Measurements from ENCODE around the gene RNF112.

The RNF112 gene

DNA sequence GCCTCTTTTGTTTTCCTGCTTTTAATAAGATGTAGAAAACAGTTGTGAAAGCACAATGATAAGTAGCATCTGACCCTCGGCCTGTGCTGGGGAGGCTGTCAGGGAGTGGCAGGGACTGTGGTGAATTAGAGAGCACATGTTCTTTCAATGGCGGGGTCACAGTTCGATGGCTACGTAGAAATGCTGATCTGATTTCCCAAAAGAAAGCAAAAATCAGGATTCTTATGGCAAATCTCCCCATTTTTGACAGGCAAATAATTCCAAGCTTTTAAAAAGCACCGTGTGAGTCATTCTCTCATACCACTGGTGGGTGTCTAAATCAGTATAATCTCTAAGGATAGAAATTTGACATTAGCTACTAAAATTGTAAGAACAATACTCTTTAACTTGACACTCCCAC lies 36.9 kb upstream of the RNF112 start:
- no peak for DNase-seq (ENCODE audit: low read depth)

- no peak for DNase-seq (ENCODE audit: low read depth)
Observed at GRCh38 chr17:19375732-19376131, 35.3 kb upstream of the RNF112 start.

DNA sequence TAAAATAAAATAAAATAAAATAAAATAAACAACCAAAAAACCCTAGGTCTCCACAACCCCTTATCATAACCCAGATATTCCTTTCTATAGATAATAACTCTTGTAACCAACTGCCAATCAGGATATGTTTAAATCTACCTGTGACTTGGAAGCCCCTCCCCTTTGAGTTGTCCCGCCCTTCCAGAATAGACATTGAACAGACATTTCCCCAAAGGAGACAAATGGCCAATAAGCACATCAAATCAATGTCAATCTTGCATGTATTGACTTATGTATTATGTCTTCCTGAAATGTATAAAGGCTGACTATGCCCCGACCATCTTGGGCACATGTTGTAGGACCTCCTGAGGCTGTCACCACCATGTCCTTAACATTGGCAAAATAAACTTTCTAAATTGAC lies 34.2 kb upstream of the RNF112 start:
- no peak for DNase-seq (ENCODE audit: low read depth)

- peak; percentile 88 for DNase-seq (ENCODE audit: low read depth)
Observed at GRCh38 chr17:19377602-19378415, 33.2 kb upstream of the RNF112 start.

- no peak for DNase-seq (ENCODE audit: low read depth)
Observed at GRCh38 chr17:19378416-19379360, 32.3 kb upstream of the RNF112 start, which contains the start of gene MAPK7. MAPK7 (plus strand) TSS chr17:19378498; CDS start chr17:19378901, 403 bp downstream.

DNA sequence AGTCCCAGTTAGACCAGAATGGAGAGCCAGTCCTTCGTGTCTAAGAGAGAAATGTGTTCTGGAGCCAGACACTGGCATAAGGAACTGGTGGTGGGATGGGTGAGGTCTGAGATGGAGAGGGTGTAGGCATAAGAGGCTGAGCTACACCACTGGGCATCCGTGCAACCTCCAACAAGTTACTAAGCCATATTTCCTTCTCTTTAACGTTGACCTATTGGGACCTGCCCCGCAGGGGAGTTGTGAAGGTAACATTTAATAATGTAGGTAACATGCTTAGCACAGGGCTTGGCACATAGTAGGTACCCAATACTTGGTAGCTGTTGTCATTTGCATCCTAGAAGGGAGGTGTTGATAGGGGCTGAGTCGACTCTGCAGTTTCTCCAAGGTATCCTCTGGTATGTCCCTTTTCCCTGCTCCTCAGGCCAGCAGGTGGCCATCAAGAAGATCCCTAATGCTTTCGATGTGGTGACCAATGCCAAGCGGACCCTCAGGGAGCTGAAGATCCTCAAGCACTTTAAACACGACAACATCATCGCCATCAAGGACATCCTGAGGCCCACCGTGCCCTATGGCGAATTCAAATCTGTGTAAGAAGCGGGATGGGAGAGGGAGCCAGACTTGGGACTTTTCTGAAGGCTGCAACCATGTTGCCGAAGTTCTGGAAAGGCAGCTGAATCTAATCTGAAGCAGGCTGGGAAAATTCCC lies 31.5 kb upstream of the RNF112 start:
- DNase-seq (ENCODE audit: low read depth), result no peak

- no peak for DNase-seq (ENCODE audit: low read depth)
Observed at GRCh38 chr17:19380481-19381301, 30.3 kb upstream of the RNF112 start.

- DNase-seq (ENCODE audit: low read depth), result no peak
Observed at GRCh38 chr17:19381361-19381740, 29.7 kb upstream of the RNF112 start.

DNA sequence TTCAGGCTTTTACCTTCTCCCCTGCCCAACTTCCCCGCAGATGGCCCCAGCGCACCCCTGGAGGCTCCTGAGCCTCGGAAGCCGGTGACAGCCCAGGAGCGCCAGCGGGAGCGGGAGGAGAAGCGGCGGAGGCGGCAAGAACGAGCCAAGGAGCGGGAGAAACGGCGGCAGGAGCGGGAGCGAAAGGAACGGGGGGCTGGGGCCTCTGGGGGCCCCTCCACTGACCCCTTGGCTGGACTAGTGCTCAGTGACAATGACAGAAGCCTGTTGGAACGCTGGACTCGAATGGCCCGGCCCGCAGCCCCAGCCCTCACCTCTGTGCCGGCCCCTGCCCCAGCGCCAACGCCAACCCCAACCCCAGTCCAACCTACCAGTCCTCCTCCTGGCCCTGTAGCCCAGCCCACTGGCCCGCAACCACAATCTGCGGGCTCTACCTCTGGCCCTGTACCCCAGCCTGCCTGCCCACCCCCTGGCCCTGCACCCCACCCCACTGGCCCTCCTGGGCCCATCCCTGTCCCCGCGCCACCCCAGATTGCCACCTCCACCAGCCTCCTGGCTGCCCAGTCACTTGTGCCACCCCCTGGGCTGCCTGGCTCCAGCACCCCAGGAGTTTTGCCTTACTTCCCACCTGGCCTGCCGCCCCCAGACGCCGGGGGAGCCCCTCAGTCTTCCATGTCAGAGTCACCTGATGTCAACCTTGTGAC lies 29.1 kb upstream of the RNF112 start:
- no peak for DNase-seq (ENCODE audit: low read depth)

DNA sequence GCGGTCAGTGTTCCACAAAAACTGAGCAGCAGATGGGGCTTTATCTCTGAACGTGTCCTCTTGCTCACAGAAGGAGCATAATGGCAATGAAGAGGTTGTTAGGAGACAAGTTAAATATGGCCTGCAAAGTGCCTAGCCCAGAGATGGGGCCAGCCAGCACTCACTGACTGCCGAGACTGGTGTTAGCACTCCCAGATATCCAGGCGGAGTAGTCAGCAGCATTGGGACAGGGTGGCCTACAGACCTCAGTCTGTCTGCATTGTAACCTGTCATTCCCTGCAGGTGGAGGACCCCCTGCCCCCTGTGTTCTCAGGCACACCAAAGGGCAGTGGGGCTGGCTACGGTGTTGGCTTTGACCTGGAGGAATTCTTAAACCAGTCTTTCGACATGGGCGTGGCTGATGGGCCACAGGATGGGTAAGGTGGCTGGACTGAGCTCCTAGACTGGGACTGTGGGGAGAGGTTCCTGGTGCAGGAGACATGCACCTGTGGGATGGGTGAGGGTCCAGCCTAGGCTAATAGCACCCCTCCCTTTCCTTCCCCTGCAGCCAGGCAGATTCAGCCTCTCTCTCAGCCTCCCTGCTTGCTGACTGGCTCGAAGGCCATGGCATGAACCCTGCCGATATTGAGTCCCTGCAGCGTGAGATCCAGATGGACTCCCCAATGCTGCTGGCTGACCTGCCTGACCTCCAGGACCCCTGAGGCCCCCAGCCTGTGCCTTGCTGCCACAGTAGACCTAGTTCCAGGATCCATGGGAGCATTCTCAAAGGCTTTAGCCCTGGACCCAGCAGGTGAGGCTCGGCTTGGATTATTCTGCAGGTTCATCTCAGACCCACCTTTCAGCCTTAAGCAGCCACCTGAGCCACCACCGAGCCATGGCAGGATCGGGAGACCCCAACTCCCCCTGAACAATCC lies 28.2 kb upstream of the RNF112 start:
- no peak for DNase-seq (ENCODE audit: low read depth)

GRCh38 chr17:19383681-19384470 lies 27.2 kb upstream of the RNF112 start:
- no peak for DNase-seq (ENCODE audit: low read depth)

GRCh38 chr17:19384723-19385391 lies 26.2 kb upstream of the RNF112 start:
- no peak for DNase-seq (ENCODE audit: low read depth)

- no peak for DNase-seq (ENCODE audit: low read depth)
Observed at GRCh38 chr17:19385521-19385983, 25.5 kb upstream of the RNF112 start.

DNA sequence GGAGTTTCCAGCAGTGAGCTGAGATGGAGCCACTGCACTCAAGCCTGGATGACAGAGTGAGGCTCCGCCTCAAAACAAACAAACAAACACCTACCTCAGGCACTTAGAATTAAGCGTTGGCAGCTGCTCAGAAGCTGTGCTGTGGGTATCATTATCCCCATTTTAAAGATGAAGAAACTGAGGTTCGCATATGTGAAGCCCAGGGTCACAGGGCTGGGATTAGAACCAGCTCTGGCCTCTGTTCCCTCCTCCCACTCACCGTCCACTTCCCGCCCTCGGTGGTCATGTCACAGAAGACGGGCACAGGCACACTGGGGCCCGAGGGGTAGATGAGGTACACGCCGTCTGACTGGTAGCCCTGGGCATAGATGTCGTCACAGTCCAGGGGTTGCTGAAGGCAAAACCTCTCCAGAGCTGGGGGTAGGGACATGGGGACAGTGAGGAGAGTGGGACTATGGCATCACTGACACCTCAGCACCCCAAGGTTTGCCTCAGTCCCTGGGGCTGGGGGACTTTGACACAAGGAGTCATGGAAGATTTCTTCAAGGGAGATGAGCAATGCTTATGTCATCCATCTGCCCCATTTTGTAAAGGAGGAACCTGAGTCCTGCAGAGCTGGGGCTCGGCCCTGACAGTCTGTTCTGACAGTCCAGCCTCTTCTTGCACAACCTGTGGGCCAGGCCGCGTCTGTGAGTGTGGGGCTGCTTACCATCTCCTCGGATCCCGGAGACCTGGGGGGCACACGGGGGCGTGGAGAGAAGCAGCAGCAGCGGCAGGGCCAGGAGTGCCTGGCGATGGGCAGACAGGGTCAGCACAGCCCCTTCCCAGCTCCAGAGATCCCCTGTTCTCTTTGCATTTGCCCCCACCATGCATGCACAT lies 24.7 kb upstream of the RNF112 start:
- no peak for DNase-seq (ENCODE audit: low read depth)

- DNase-seq (ENCODE audit: low read depth), result no peak
Observed at GRCh38 chr17:19386974-19387920, 23.8 kb upstream of the RNF112 start, which contains the start of gene MFAP4. MFAP4 (minus strand) TSS chr17:19387190; CDS start chr17:19387155, 35 bp downstream.
